HG03159 (cell line): ENCODE measurements around the gene VMP1.

Experiments
- ATAC-seq: cut with Tn5 transposase; IDR thresholded peaks from one replicate; pipeline ENCODE4 v1.9.1; 2021; ENCODE audit warnings: mild to moderate bottlenecking, moderate library complexity; ENCODE audit not compliant: unreplicated experiment

The VMP1 gene

DNA sequence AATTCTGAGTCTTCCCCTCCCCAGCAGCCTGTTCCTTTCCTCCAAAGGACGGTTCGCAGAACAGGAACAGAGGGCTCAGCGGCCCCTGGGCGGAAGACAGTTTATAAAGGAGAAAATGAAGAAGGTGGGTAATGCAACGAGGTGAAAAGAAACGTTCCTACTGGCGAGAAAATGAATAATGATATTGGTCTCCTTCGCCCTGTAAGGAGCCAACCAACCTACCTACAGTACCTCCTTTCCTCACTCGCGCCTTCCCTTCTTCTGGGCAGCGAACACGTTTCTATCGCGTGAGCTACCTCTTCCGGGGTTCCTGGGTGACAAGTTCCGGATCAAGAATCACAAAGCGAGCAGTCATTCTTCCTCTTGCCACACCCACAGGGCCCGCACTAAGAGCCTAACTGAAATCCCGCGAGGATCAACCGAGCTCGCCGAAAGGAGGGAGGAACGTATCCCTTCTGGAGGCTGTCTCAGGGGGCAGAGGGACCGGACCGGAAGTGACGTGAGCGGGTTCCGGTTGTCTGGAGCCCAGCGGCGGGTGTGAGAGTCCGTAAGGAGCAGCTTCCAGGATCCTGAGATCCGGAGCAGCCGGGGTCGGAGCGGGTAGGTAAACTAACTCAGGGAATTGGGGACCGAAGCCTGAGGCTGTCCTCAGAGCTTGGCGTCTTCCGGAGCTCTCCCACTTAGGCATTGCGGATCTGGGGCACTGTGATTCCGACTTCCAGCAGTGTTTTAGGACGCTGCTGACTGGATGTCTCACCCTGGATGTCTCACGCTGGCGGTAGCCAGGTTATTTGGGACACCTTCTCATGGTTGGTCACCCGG, at the start of gene VMP1, which contains the start of gene PTRH2:
VMP1 (plus strand) TSS at position 506 of the 822 bp plus-strand sequence. CDS start 23,793 bp downstream, outside the sequence.
PTRH2 (minus strand) TSS at position 282 of the 822 bp plus-strand sequence. CDS start 9,452 bp downstream, outside the sequence.
- ATAC-seq = peak; percentile 94

DNA sequence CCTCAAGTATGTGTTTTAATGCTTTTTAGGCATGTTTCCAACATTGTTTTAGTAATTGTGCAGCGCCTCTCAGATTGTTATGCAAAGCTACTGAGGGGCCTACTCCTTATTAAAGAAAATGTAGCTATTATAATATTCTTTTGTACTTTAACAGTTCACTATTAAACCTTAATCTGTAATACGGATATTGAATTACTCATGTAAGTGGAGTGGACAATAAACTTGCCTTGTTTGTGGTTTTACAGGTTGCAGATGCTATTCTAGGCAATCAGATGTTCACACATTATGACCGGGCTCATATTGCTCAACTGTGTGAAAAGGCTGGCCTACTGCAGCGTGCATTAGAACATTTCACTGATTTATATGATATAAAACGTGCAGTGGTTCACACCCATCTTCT, 41.2 kb upstream of the VMP1 start:
- ATAC-seq = no peak

DNA sequence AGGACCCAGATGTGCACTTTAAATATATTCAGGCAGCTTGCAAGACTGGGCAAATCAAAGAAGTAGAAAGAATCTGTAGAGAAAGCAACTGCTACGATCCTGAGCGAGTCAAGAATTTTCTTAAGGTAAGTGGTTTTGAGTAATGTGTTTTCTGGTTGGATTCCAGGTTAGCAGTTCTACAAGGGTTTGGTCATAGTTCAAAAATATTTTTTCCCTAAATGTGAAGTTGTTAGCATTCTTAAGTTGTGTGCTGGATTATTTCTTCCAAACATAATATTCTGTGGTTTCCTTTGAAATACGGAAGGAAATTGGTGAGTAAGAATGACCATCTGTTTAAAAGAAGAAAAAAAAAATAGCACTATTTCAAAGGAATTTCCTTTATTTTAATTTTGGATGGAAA, 38.6 kb upstream of the VMP1 start:
- ATAC-seq = no peak

DNA sequence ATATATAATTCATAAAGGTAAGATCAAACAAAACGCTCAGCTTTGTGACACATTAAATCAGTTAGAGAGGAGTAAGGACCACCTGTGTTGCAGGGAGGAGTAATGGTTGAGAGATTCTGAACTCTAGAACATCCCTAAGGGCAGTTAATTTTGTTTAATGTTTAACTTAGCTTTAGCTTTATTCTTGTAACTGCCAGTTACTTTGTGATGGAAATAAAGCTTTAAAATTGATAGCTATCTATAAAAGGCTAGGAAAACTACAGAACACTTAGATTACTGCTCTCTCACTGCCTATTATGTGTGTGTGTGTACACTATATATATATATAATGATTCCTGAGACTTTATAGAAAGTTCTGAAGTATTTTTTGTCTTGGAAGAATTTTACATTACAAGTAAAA, 38.0 kb upstream of the VMP1 start:
- ATAC-seq = peak; percentile 51

DNA sequence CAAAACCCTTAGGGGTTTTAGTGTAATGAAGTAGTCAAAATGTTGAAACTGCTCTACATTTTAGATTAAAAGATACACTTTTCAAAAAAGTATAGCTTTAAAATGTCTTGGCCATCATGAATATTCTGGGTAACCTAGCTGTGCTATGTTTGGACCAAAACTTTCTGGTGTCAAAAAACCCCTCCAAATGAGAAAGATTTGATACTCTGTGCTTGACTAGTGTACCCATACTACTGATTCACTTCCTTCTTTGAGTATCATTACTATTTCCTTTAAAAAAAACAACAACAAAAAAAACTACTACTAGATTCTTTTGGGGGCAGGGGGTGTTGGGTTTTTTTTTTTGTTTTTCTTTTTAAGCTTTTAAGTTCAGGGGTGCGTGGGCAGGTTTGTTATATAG, 37.5 kb upstream of the VMP1 start:
- ATAC-seq = no peak

DNA sequence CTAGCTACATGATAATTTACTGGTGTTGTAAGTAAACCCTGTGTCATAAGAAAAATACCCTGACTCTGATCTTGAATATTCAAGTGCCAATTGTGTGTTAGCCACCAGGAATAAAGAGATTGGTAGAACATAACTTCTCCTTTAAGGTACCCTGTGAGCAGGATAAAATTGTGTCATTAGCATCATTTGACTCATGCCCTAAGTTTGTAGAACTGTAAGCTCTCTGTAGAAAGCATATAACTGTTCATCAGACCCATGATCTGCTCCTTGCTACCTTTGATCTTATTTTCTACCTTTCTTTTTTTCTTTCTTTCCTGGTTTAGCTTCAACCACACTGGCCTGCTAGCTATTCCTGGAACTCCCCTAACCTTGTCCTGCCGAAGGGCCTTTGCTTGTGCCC, 36.1 kb upstream of the VMP1 start:
- ATAC-seq = no peak

DNA sequence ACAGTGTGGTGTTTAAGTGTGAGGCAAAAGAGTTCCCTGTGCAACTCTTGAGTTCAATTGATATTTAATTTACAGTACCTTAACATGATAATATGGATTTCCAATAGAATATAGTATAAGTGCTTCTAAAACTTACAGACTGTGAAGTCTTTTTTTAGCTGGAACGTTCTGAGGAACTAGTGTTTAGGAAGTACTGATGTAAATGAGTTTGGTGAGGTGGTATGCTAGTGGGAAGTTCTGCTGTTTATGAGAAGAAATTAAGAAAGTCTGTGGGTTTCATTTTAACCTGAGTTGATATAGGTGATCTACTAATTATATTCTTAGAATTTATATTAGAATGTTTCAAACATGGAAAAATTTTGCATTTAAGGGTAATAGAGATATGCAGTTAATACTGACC, 32.2 kb upstream of the VMP1 start:
- no peak for ATAC-seq

DNA sequence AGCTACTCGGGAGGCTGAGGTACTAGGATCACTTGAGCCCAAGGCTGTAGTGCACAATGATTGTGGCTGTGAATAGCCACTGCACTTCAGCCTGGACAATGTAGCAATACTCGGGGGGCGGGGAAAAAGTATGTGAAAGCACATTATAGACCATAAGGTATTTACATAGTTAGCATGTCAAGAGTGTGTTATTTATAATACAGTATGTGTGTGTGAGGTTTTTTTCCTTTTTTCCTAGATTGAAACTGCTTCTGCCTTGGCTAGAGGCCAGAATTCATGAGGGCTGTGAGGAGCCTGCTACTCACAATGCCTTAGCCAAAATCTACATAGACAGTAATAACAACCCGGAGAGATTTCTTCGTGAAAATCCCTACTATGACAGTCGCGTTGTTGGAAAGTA, 30.7 kb upstream of the VMP1 start:
- no peak for ATAC-seq

DNA sequence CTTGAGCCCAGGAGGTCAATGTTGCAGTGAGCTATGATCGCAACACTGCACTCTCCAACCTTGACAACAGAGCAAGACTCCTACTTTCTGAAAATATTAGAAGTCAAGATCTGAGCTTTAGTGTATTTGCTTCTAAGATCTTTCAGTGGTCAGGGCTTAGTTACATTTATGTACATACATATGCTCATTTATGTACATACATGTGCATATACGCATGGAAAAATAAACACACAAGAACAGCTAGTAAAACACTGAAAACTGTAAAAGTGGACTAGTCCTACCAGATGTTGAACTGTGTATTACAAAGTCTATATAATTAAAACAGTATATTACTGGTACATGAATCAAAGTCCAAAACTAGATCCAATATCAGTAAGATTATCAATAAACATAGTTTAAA, 28.5 kb upstream of the VMP1 start:
- no peak for ATAC-seq

DNA sequence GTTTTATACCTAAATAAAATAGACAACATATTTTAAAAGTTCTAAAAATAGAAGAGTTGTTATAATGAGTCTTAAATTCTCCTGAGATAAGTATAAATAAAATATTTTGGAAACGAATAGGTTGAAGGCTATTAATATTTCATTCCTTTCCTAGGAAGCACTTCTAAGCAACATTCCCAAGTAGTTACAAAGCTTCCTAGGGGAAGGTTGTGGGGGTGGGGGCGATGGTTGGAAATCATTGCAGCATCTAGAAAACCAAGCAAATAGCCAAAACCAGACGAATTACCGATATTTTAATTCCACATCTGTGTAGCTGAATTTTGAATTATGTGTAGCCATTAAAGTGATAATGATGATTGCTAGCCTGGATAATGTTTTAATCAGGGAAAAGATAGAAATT, 27.1 kb upstream of the VMP1 start:
- ATAC-seq = no peak

DNA sequence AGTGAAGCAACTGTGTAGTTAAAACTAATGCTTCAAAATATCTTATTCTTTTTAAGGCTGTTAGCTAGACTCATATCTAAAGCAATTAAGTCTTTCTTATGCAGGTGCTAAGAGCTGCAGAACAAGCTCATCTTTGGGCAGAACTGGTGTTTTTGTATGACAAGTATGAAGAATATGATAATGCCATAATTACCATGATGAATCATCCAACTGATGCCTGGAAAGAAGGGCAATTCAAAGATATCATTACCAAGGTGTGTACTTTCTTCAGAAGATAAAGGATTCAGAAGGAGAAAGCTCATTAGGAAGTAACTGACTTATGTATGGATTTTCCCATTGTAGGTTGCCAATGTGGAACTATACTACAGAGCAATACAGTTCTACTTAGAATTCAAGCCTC, 24.2 kb upstream of the VMP1 start:
- no peak for ATAC-seq

DNA sequence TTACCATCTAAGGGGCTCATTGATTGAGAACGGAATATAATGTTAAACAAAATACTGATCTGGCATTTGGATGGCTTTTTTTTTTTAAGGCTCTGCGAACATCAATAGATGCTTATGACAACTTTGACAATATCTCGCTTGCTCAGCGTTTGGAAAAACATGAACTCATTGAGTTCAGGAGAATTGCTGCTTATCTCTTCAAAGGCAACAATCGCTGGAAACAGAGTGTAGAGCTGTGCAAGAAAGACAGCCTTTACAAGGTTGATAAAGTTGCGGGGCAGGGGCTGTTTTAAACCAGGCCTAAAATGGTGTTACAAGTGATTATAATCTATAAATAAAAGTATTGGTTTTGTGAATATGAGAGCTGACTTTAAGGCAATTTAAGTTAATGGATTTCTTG, 22.5 kb upstream of the VMP1 start:
- ATAC-seq = no peak

DNA sequence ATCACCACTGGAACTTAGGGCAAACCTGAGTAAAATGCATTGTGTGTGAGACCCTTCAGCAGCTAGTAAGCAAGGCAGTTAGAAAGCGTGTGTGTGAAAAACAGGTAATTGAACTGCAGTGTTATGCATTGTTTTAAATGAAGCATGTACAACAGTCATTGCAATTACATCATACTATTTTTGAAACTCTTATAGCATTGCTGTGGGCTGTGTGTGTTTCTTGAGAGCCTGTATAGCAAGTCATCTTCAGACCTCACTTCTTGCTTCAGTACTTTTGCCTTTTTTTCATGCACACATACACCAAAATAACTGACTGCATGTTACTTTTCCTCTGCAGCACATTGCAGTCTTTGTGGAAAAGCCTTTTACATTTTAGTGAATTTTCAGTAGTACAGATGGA, 19.4 kb upstream of the VMP1 start:
- ATAC-seq = no peak

DNA sequence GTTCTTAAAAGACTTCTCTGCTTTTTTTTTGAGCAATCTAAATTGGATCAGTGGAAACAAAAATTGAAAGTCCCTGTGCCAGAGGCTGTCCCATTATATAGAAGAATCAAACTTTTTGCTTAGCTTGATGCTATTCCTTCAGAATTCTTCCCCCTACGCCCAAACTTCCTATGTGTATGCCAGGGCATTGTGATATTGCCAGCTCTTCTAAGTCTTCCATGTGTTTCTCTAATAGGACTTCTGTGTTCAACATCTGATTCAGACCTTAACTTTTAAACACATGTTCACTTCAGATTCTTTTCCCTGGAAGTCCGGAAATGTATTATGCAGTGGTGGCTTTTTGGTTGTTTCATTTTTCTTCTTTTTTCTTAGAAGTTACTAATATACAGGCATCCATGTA, 19.0 kb upstream of the VMP1 start:
- ATAC-seq = no peak

DNA sequence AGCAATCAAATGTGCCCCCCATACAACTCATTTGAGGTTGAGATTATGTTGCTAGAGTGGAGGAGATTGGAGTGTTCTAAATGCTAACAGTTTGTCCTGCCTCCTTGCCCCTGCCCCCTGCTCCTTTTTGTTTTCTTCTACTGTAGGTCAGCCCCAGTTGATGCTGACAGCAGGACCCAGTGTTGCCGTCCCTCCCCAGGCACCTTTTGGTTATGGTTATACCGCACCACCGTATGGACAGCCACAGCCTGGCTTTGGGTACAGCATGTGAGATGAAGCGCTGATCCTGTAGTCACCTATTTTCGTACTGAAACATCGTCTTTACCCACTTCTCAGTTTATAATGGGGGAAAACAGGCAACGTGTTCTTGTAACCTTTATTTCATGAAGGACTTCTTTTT, 13.9 kb upstream of the VMP1 start:
- ATAC-seq = no peak

DNA sequence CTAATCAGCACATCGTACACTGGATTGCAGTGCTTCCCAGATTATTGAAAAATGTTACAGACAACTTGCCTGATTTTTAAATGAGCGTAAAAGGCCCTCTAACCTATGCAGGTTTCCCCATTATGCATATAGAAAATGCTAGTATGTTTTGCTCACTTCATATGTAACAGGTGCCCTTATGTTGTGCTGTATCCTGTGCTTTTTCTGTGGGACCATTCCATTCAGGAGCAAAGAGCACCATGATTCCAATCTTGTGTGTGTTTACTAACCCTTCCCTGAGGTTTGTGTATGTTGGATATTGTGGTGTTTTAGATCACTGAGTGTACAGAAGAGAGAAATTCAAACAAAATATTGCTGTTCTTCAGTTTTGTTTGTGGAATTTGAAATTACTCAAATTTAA, 13.1 kb upstream of the VMP1 start:
- ATAC-seq = no peak

DNA sequence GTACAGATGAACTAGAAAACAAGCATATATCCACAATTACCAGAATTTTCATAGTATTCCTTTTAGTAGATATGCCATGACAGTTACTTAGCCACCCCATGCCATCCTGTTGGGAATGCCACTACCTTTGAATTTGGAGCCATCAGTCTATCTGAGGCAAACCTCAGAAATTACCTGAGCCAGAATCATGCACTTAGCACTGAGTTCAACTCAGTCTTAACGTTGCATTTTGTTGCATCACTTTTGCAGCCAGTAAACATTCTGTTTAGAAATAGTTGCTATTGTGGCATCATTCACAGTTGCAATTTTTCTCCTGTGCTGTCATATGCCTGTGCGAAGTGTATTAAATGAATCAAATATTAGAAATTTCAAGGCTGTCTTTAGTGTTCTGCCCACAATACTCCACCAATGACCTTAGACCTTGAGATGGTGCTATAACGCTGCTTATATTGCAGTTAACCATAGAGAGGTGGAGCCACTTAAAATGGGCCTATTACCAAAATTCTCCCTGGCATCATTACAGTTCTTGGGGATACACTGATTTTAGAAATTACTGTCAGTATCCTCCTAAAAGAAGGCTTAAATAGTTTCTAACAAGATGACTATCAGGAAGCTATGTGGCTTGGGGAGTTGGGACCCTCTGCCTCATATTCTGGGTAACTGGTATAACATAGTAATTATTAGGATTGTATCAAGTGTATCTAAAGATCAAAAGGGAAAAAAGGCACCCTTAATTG, 11.3 kb upstream of the VMP1 start:
- no peak for ATAC-seq

DNA sequence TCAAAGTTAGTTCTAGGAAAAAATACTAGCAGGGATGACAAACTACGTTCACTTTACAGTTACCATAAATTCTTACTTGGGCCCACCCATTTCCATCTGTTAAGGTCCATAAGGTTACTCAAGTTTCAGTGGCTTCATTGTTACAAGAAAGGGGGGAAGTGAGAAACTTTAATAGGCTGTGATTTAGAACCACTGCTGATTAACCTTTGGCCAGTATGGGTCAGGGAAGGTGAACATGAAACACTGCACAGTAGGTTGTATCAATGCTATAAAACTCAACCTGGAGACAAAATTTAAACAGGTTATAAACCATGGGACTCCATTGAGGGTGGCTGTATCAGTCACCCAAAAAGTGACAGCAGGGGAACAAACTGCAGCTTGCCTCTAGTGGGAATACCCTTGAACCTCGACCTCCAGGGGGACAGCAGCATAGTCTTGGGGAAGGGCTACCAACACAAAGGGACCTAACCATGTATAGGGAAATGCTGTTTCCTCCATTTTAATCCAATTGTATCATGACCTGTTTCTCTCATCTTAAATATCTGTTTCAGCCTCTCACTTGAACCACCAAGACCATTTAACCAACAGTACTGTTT, 10.7 kb upstream of the VMP1 start:
- no peak for ATAC-seq

DNA sequence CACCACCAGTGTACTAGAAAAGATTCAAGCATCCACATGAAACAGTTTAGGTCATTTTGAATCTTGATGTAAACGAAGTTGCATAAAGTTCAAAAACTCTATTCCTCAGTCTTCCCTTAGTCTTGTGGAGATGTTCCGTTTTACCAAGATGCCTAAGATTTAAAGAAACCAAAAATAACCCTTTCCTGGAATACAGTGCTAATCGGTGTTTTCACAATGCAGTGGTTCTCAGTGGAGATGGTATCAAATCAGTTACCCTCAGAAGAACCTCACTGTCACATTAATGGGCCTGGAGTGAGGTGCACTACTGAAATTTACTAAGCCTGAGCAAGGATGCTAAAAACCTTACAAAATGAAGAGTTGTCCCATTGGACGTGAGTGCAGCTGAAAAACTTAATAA, 9.3 kb upstream of the VMP1 start:
- no peak for ATAC-seq

DNA sequence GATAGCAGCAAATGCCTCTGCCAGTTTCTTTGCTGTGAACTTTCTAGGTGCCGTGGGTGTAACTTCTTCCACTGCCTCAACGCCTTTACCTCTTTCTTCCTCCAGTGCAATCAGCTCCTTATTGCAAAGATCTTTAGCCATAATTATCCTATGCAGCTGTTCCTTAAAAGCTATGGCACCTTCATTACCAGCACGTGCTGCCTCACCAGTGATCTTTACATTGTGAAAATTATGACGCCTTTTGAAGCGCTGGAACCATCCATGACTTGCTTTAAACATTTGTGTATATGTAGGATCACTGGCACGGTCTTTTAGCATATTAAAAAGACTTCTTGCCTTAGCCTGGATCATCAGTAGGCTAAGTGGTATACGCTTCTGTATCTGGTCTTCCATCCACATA, 8.2 kb upstream of the VMP1 start:
- no peak for ATAC-seq

DNA sequence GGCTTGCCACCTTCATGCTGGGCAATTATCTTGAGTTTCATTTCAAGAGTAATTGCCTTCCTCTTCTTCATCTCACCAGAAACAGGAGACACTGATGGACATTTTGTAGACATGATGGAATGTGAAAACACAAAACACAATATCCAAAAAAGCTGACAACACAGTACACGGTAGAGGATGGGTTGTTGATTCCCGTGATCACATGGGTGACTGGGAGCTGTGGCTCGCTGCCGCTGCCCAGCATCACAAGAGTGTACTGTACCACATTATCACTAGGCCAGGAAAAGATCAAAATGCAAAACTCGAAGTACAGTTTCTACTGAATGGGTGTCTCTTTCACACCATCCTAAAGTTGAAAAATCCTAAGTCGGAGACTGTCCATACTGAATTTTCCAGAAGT, 7.7 kb upstream of the VMP1 start:
- no peak for ATAC-seq

DNA sequence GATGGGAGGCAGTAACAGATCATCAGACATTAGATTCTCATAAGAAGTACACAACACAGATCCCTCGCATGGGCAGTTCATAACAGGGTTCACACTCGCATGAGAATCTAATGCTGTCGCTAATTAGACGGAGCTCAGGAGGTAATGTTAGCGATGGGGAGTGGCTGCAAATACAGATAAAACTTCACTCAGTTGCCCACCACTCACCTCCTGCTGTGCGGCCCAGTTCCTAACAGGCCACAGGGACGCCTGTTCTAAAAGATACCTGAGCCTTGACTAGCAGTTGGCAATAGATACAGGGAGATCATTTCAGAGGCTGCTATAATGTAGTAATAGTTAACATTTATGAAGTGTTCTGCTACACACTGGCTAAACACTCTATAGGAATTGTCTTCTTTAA, 5.2 kb upstream of the VMP1 start:
- no peak for ATAC-seq
